A549 (cell line): ENCODE measurements around the gene SHANK2. TPM values are rescaled to one million over a fixed set of nuclear protein-coding genes. Genes with fewer than 3 reads are reported as not detected.

ENCODE experiments used
- ATAC-seq, 2 experiments: fragments of 200-7000 bp in 1 of 2; fragments of >200 bp in 1 of 2; cut with Nextera tagmentation in 1 of 2; cut with Tn5 transposase in 1 of 2; 3 replicates each; pipeline versions ENCODE4 v1.8.0 to v1.9.1; 2018 to 2020; ENCODE audit warnings: mild to moderate bottlenecking in 1 of 2, moderate library complexity in 1 of 2
- CTCF ChIA-PET: fragments of 300-600 bp; sonication (Branson Sonifier 250); formaldehyde crosslinking; extraction: SDS; loops from one replicate; lab custom pipeline; 2021; ENCODE audit warnings: antibody characterized with exemption, inconsistent platforms; lab: Yijun Ruan, JAX
- POLR2A ChIA-PET: fragments of 350-600 bp; formaldehyde crosslinking; extraction: SDS; loops from one replicate; lab custom pipeline; 2021; ENCODE audit warnings: antibody characterized with exemption, inconsistent platforms; lab: Yijun Ruan, JAX
- DNase-seq, 2 experiments: peaks; one replicate each; pipeline versions ENCODE4 v3.0.0 to v3.0.0-alpha.2; 2011 to 2016; ENCODE audit warnings: low read depth in 1 of 2, low spot score in 1 of 2
- FAIRE-seq: peaks from 2 replicates; lab custom pipeline; 2011; peaks lifted over from hg19 to GRCh38; lab: Jason Lieb, UNC
- H3K27ac ChIP-seq, 2 experiments: fragments of >200 bp; sonication (Bioruptor Twin); formaldehyde crosslinking; 3 replicates each; pipeline ENCODE4 v1.5.1; 2016 to 2017
- H3K4me1 ChIP-seq: fragments of >200 bp; sonication (Bioruptor Twin); formaldehyde crosslinking; 3 replicates; pipeline ENCODE4 v1.6.1; 2016
- H3K4me2 ChIP-seq: fragments of >200 bp; sonication (Bioruptor Twin); formaldehyde crosslinking; 3 replicates; pipeline ENCODE4 v1.6.1; 2016
- H3K4me3 ChIP-seq: fragments of >200 bp; sonication (Bioruptor Twin); formaldehyde crosslinking; 3 replicates; pipeline ENCODE4 v1.5.1; 2016
- H3K9me3 ChIP-seq: fragments of >200 bp; sonication (Bioruptor Twin); formaldehyde crosslinking; 3 replicates; pipeline ENCODE4 v1.6.1; 2016
- BHLHE40 ChIP-seq: IDR thresholded peaks from 2 replicates; pipeline ENCODE4 v1.6.1; 2012; ENCODE audit warnings: low read depth, low read length, inconsistent platforms
- CBX2 ChIP-seq: fragments of 200-600 bp; sonication (generic); IDR thresholded peaks from 2 replicates; pipeline ENCODE4 v1.6.1; 2016; ENCODE audit warnings: low read depth, mild to moderate bottlenecking, borderline replicate concordance
- CHD2 ChIP-seq: fragments of 150-350 bp; IDR thresholded peaks from 2 replicates; pipeline ENCODE4 v1.6.1; 2014; ENCODE audit warnings: low read length; ENCODE audit not compliant: partially characterized antibody
- CTCF ChIP-seq: fragments of >200 bp; sonication (Bioruptor Twin); formaldehyde crosslinking; IDR thresholded peaks from 3 replicates; pipeline ENCODE4 v1.5.1; 2016
- EHMT2 ChIP-seq: fragments of 200-600 bp; sonication (generic); IDR thresholded peaks from 2 replicates; pipeline ENCODE4 v1.6.1; 2016; ENCODE audit warnings: antibody characterized with exemption, low read depth, mild to moderate bottlenecking, moderate library complexity
- ESRRA ChIP-seq: fragments of 150-350 bp; IDR thresholded peaks from 2 replicates; pipeline ENCODE4 v1.6.1; 2014; ENCODE audit warnings: mild to moderate bottlenecking, low read length, borderline replicate concordance
- FOSB ChIP-seq: fragments of 250-450 bp; sonication (Bioruptor Pico); IDR thresholded peaks from 2 replicates; pipeline ENCODE4 v1.5.0; 2020; ENCODE audit warnings: mild to moderate bottlenecking, moderate library complexity
- FOSL2 ChIP-seq, 2 experiments: fragments of 450-650 bp in 1 of 2; fragments of >200 bp in 1 of 2; sonication (Bioruptor Twin) in 1 of 2; formaldehyde crosslinking; IDR thresholded peaks; 2 replicates each; pipeline versions ENCODE4 v1.5.0 to v1.6.1; 2016 to 2020; ENCODE audit warnings: mild to moderate bottlenecking in 1 of 2, moderate library complexity in 1 of 2
- FOXS1 ChIP-seq: fragments of 250-450 bp; sonication (Bioruptor Pico); IDR thresholded peaks from 2 replicates; pipeline ENCODE4 v1.5.0; 2020; ENCODE audit warnings: mild to moderate bottlenecking, moderate library complexity
- HDAC2 ChIP-seq: fragments of 200-600 bp; sonication (generic); IDR thresholded peaks from 2 replicates; pipeline ENCODE4 v1.6.1; 2016
- HES2 ChIP-seq: fragments of >200 bp; sonication (Bioruptor Twin); formaldehyde crosslinking; IDR thresholded peaks from 2 replicates; pipeline ENCODE4 v1.6.1; 2016
- HOXA7 ChIP-seq: fragments of 250-450 bp; sonication (Bioruptor Pico); IDR thresholded peaks from 2 replicates; pipeline ENCODE4 v1.5.0; 2020; ENCODE audit warnings: mild to moderate bottlenecking, moderate library complexity
- NPAS2 ChIP-seq: fragments of 250-450 bp; sonication (Bioruptor Pico); IDR thresholded peaks from 2 replicates; pipeline ENCODE4 v1.8.0; 2022; ENCODE audit warnings: mild to moderate bottlenecking, moderate library complexity, borderline replicate concordance
- NR3C1 ChIP-seq: fragments of >200 bp; sonication (Bioruptor Twin); formaldehyde crosslinking; IDR thresholded peaks from 3 replicates; pipeline ENCODE4 v1.6.1; 2017
- RARB ChIP-seq: fragments of 250-450 bp; sonication (Bioruptor Pico); IDR thresholded peaks from 2 replicates; pipeline ENCODE4 v1.8.0; 2021; ENCODE audit warnings: mild to moderate bottlenecking, moderate library complexity
- RFX5 ChIP-seq: fragments of 450-650 bp; IDR thresholded peaks from 2 replicates; pipeline ENCODE4 v1.7.1; 2014; ENCODE audit warnings: antibody characterized with exemption, mild to moderate bottlenecking, moderate library complexity
- RNF2 ChIP-seq: fragments of 200-600 bp; sonication (generic); IDR thresholded peaks from 2 replicates; pipeline ENCODE4 v1.6.1; 2016; ENCODE audit warnings: low read depth, mild to moderate bottlenecking, antibody characterized with exemption, moderate library complexity, borderline replicate concordance
- TFCP2L1 ChIP-seq: fragments of 250-450 bp; sonication (Bioruptor Pico); IDR thresholded peaks from 2 replicates; pipeline ENCODE4 v1.5.0; 2021; ENCODE audit warnings: mild to moderate bottlenecking
- USF2 ChIP-seq: fragments of 450-650 bp; IDR thresholded peaks from 2 replicates; pipeline ENCODE4 v1.6.1; 2014; ENCODE audit warnings: antibody characterized with exemption
- ZNF302 ChIP-seq: fragments of 250-450 bp; sonication (Bioruptor Pico); IDR thresholded peaks from 2 replicates; pipeline ENCODE4 v1.9.0; 2021; ENCODE audit warnings: inconsistent platforms, mild to moderate bottlenecking, moderate library complexity
- WGBS: methylation state at CpG from one replicate; pipeline ENCODE4 v1.1.6; 2017; ENCODE audit errors: missing lambda C conversion rate; 5-methylcytosine and 5-hydroxymethylcytosine counted together
- polyA plus RNA-seq, 4 experiments: library from polyadenylated mRNA; depleted of rRNA in 3 of 4; stranded (reverse); fragments of >200 nt; fragmentation: RNase III in 1 of 4; extraction: RNeasy Plus Mini Kit Qiagen cat#74134 plus additional on column Dnase treatment in 1 of 4; gene quantifications; 2 replicates in 3 of 4; 3 replicates in 1 of 4; pipeline ENCODE4 v1.2.3, GENCODE V29; 2011 to 2017
- TF ChIP-seq, protein P1 (sequence below): fragments of 200-600 bp; sonication (generic); IDR thresholded peaks from 2 replicates; pipeline ENCODE4 v1.6.1; 2016; ENCODE audit warnings: antibody characterized with exemption, mild to moderate bottlenecking, moderate library complexity

Gene SHANK2
- polyA plus RNA-seq, 2 of the 4 experiments (the other 2 are of a cell fraction): 5.3 to 7.6 TPM

DNA sequence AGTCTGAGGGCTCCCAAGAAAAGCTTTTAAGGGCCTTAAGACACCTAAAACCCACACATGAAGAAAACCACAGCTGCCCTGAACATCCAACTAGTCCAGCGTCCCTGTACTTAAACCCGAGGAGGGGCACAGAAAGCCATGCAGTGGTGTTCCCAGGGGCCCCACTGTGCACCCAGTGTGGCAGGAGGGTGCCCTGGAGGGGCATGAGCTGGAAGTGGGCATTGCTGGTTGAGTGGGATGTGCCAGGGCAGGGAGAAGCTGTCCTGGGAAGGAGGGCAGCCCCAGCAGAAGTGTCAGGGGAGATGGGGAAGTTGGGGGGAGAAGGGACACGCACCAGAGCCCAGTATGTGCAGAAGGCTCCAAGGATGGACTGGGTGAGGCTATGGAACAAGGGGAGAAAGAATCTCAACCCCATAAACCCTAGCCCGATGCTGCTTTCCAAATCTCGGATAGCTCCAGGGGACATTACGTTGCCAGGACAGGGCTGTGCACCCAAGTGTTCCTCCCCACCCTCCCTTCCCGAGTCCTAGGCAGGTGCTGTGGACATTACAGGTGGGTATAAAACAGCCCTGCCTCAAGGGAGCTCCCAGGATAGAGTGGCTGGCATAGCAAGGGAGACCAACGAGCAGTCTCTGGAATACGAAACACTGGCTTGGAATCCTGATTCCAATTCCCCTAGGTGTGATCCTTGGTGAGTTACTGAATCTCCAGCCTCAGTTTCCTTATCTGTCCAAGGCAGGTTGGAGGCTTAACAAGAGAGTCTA is 44.2 kb downstream of the SHANK2 start:
- Histone ChIP-seq H3K4me2 (no peak overlapping the region), H3K9me3 (peaks cover 10% of the 10 kb centered on the region; the same call in 2 of the 3 replicates), H3K27ac (no peak overlapping the region), H3K4me3 (no peak overlapping the region), H3K4me1 (no peaks in the 10 kb centered on the region)
- ChIA-PET CTCF (no interaction called here), POLR2A (no interaction called here)
- ATAC-seq: no peak
- DNase-seq: no peak
- TF ChIP-seq USF2 (no peak), FOSL2 (IDR thresholded peaks at IDR 0.05) (no peak), FOSL2 (CRISPR knock-in tag; IDR thresholded peaks at IDR 0.05) (no peak), BHLHE40 (no peak), CBX2 (no peak), ESRRA (no peak), ZNF302 (CRISPR knock-in tag) (no peak), NR3C1 (no peak), CTCF (no peak), FOXS1 (CRISPR knock-in tag) (no peak), TFCP2L1 (CRISPR knock-in tag) (no peak), HES2 (no peak), HDAC2 (no peak), CHD2 (no peak), NPAS2 (CRISPR knock-in tag) (no peak), HOXA7 (no peak)
- TF ChIP-seq, protein P1, sequence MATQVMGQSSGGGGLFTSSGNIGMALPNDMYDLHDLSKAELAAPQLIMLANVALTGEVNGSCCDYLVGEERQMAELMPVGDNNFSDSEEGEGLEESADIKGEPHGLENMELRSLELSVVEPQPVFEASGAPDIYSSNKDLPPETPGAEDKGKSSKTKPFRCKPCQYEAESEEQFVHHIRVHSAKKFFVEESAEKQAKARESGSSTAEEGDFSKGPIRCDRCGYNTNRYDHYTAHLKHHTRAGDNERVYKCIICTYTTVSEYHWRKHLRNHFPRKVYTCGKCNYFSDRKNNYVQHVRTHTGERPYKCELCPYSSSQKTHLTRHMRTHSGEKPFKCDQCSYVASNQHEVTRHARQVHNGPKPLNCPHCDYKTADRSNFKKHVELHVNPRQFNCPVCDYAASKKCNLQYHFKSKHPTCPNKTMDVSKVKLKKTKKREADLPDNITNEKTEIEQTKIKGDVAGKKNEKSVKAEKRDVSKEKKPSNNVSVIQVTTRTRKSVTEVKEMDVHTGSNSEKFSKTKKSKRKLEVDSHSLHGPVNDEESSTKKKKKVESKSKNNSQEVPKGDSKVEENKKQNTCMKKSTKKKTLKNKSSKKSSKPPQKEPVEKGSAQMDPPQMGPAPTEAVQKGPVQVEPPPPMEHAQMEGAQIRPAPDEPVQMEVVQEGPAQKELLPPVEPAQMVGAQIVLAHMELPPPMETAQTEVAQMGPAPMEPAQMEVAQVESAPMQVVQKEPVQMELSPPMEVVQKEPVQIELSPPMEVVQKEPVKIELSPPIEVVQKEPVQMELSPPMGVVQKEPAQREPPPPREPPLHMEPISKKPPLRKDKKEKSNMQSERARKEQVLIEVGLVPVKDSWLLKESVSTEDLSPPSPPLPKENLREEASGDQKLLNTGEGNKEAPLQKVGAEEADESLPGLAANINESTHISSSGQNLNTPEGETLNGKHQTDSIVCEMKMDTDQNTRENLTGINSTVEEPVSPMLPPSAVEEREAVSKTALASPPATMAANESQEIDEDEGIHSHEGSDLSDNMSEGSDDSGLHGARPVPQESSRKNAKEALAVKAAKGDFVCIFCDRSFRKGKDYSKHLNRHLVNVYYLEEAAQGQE: no peak
- FAIRE-seq: no peak
- 94% methylated on average over 9 of the region's 9 CpGs for WGBS

- CTCF ChIA-PET: no interaction called here
- no peak for TF ChIP-seq HES2
- no peak for TF ChIP-seq ZNF302 (CRISPR knock-in tag)
- TF ChIP-seq EHMT2: no peak
- TF ChIP-seq FOSB: no peak
- no peak for TF ChIP-seq RARB
- no peak for TF ChIP-seq RNF2
- TF ChIP-seq RFX5: no peak
These were observed 44.8 kb downstream of the SHANK2 start for GRCh38 chr11:71207563-71207962.

More at GRCh38 chr11:71207563-71207962, 44.8 kb downstream of the SHANK2 start:
- 92% methylated on average over 7 of the region's 7 CpGs for WGBS
- Histone ChIP-seq H3K27ac (no peak overlapping the region), H3K4me1 (peaks cover 3% of the 10 kb centered on the region; the same call in 1 of the 3 replicates), H3K4me2 (no peak overlapping the region), H3K9me3 (peaks cover 10% of the 10 kb centered on the region; the same call in 2 of the 3 replicates), H3K4me3 (no peak overlapping the region)
- FAIRE-seq (no peak), DNase-seq (no peak), ATAC-seq (no peak)
- POLR2A ChIA-PET: no interaction called here
